Measurements from ENCODE around the gene AP2M1.

Gene AP2M1

GRCh38 chr3:184183679-184184078, 9.0 kb downstream of the AP2M1 start:
- no peak for DNase-seq

DNA sequence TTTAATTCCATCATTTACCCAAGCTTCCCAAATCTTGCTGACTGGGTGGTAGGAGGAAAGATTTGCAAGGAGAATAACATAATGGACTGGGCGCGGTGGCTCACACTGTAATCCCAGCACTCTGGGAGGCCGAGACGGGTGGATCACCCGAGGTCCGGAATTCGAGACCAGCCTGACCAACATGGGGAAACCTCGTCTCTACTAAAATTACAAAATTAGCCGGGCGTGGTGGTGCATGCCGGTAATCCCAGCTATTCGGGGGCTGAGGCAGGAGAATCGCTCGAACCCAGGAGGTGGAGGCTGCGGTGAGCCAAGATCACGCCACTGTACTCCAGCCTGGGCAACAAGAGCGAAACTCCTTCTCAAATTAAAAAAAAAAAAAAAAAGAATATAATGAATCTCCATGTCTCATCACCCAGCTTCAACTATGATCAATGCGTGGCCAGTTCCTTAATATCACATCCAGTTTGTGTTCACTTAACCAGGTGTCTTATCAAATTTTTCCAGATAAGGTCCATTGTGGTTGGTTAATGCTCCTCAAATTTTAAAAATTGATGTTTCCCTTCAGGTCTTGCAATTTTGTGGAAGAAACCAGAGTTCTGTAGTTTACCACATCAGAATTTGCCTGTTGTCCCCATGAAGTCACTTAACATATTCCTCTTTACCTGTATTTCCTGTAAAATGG, 10.0 kb downstream of the AP2M1 start:
- DNase-seq: no peak

- peak; percentile 100 for DNase-seq
Measured at GRCh38 chr3:184185461-184186183, 11.0 kb downstream of the AP2M1 start.

- DNase-seq: no peak
Measured at GRCh38 chr3:184186184-184186901, 11.7 kb downstream of the AP2M1 start, which contains the start of gene ABCF3. TSS of gene ABCF3 (plus strand) at chr3:184186199. CDS start at chr3:184186208, 9 bp downstream.

DNA sequence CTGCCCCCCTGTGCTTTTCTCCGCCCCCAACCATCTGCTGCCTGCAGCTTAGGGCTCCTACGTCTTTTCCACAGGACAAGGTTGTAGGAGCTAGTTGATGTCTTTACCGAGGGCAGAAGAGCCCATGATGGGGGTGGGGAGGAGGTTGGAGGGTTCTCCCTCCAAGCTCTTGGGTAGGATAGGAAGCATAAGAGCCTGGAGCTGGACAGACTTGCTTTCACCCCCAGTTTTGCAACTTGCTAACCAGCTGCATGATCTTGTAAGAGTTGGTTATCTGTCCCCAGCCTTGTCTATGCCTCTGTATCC, 12.2 kb downstream of the AP2M1 start:
- DNase-seq: no peak

DNA sequence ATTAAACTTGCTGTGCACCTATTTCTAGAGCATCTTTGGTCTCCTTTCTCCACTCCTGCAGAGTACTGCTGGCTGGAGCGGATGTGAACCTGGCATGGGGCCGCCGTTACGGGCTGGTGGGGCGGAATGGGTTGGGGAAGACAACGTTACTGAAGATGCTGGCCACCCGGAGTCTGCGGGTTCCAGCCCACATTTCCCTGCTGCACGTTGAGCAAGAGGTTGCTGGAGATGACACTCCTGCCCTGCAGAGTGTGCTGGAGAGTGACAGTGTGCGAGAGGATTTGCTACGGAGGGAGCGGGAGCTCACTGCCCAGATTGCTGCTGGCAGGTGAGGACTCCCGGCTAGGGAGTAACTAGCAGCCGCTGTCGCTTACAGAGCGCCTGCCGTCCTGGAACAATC, 13.4 kb downstream of the AP2M1 start:
- no peak for DNase-seq

DNA sequence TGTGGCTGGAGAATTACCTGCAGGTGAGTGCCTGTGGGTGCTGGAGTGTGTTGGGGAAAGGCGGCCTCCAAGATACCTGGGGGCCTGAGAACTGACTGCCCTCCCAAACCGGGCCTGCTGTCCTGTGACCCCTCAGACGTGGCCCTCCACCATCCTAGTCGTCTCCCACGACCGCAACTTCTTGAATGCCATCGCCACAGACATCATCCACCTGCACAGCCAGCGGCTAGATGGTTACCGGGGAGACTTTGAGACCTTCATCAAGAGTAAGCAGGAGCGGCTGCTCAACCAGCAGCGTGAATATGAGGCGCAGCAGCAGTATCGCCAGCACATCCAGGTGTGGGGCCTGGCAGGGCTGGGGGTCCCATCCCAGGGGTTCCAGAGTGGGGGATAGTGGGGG, 14.8 kb downstream of the AP2M1 start:
- no peak for DNase-seq

GRCh38 chr3:184192889-184193288, 18.2 kb downstream of the AP2M1 start:
- DNase-seq: no peak

DNA sequence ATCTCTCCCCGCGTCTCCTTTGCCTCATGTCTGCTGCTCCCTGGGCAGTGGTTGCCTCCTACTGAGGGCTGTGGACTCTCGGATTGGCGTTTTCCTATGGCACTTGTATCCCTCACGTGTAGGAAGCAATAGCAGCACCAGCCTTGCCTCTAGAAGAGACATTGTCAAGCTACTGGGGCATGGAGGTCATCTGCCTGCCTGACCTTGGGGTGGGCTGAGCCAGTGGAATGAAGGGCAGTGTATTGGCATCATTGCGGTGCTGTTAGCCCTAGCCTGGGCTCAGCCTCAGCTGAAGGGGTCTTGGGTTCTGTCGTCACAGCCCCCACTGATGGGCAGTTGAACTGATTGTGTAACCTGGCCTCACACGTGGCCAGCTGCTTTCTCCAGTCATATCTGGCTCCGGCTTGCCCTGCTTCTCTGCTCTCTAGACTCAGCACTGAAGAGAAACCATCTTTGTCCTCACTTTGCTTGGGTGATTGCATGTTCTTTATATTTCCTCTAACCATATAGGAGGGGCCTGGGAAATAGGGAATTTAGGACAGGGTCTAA, 19.4 kb downstream of the AP2M1 start:
- no peak for DNase-seq

DNA sequence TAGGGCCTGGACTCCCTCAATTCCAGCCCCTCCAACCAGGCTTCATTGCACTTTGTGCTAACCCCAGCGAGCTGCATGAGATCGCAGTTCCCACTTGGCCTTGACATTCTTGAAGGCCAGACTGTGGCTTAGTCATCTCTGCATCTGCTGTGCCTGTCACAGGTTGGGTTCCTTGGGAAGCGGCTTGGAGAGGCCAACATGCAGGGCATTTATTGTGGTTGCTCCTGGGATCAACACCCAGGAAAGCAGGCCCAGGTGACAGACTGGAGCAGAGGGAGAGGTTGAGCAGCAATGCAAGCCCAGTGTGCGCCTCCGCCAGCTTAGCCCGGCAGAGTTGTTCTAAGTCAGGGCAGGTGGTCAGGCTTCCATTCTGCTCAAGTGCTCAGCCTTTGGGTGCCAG, 21.9 kb downstream of the AP2M1 start:
- no peak for DNase-seq

- no peak for DNase-seq
Measured at GRCh38 chr3:184198509-184198908, 23.9 kb downstream of the AP2M1 start.

- DNase-seq: no peak
Measured at GRCh38 chr3:184200825-184201224, 26.2 kb downstream of the AP2M1 start.

GRCh38 chr3:184203526-184203925, 28.9 kb downstream of the AP2M1 start:
- no peak for DNase-seq

- DNase-seq: no peak
Measured at GRCh38 chr3:184209146-184209923, 34.7 kb downstream of the AP2M1 start.

DNA sequence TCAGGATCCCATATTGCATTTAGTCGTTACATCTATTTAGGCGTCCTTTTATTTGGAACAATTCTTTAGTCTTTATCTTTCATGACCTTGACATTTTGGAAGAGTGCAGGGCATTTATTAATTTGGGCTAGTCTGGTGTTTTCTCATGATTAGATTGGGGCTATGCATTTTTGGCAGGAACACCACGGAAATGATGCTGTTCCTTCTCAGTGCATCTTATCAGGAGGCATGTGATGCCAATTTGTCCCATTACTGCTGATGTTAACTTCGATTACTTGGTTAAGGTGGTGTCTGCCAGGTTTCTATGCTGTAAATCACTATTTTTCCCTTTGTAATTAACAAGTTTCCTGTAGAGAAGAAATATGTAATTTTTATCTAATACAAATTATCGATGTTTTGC, 36.6 kb downstream of the AP2M1 start:
- no peak for DNase-seq

DNA sequence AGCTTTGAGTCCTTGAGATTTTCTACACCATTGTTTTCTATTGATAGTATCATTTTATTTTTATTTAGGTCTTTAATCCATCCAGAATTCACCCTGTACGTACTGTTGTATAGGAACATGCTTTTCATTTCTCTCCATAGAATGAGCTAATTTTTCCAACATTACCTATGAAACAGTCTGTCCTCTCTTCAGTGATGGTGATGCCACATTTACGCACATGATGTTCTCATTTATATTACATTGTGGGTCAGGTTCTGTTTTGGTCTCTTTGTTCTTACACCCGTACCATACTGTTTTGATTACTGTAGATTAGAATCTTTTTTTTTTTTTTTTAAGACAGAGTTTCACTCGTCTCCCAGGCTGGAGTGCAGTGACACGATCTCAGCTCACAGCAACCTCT, 37.1 kb downstream of the AP2M1 start:
- DNase-seq: no peak

DNA sequence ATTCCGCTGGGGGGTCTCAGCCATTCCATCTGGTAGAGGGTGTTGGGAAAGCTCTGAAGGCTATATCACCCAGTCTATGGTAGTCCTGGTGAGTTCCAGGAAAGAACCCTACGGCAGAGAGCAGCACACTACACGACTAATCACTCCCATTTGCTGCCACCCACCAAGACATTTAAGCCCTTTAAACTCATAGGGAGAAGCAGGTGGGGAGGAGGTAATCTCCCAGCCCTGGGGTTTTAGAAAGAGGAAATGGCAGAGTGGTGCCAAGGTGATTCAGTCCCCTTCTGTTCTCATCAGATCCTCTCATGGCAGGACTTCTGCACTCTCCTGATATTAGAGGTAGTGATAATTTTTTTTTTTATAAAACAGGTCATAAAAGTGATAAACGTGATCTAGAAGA, 44.2 kb downstream of the AP2M1 start:
- DNase-seq: peak; percentile 23

DNA sequence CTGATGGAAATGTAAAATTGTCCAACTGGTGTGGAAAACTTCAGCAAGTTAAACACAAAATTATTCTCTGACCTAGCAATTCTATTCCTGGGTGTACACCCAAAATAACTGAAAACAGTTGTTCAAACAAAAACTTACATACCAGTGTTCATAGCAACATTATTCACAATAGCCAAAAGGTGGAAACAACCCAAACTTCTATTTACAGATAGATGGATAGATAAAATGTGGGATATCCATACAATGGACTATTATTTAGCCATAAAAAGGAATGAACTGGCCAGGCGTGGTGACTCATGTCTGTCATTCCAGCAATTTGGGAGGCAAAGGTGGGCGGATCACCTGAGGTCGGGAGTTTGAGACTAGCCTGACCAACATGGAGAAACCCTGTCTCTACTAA, 47.9 kb downstream of the AP2M1 start:
- no peak for DNase-seq

GRCh38 chr3:184223946-184224345, 49.3 kb downstream of the AP2M1 start:
- DNase-seq: no peak

DNA sequence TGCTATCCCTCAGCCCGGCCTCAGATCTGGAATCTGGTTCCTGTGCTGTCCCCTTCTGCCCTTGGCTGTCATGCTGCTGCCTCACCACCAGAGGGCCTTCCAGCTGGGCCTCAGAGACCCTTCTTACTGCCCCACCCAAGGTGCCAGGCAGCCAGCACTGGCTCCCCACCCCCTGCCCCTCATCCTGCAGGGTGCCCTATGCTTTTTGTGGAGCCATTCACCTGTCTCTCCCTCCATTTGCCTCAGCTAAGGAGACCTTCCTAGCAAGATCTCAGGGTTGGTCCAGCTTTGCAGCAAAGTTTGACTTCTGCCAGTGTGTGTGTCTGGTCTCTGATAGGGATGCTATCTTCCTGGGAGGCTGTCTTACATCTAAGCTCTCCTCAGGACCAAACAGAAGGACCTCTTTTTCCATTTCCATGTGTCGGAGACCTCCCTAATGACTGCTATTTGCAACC, 52.9 kb downstream of the AP2M1 start:
- DNase-seq: peak; percentile 69

DNA sequence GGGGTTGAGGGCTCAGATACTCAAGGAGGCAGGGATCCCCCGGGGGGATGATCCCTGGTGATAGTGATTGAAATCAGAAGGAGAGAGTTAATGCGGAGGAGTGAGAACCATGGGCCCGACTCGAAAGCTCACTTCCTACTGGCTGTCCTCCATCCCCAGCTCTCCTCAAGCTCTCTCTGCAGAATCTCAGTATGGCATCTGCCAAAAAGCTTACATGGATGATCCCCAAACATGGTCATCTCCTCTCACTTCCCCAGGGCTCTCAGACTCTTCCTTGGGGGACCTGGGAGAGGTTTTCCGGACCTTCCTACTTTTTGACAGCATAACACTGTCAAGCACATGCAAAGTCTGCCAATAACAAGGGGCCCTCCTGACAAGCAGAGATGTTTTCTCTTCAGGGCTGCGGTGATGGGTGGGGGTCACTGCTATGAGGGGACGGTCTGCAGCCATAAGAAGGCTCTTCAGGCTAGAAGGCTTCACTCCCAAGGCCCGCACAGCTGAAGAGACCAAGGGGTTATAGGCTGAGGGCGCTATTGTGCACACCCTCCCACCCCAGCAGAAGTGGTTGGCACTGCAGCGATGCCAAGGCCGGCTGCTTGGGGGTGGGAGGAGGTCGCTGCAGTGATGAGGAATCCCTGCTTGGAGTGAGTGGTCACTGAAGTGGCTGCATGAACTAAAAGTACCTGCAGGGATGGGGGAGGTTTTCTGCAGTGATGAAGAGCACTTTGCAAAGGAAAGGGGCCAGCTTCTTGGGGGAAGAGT, 53.9 kb downstream of the AP2M1 start:
- no peak for DNase-seq

Measured in NCI-H146 (cell line).